GM18520 (cell line): Measurements from ENCODE around the gene SYMPK.
"Not testable (repeated sequence)": the region's sequence is repeated elsewhere in the genome, so short reads cannot be mapped to it uniquely, and the experiment has no call there.

ENCODE experiments used
- ATAC-seq: cut with Tn5 transposase; IDR thresholded peaks from one replicate; pipeline ENCODE4 v1.9.1; 2021; ENCODE audit not compliant: unreplicated experiment

The SYMPK gene

DNA sequence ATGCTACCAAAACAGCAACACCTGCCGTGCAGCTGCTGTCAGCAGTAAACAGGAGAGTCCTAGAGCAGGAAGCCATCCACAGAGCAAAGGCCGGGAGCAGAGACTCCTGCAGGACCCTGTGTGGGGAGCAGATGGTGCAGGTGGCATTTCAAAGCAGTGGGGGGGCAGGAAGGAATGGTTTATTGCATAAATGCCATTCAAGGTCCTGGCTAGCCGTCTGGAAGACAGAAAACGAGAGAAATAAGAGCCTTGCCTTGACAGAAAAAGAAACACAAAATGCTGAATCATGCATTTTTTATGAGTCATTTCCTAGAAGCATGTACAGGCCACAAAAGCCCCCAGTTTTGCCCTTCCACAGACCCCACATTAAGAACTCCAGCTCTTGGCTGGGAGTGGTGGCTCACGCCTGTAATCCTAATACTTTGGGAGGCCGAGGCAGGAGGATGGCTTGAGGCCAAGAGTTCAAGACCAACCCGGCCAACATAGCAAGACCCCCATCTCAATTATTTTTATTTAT lies 53.2 kb downstream of the SYMPK start:
- ATAC-seq, result no peak

DNA sequence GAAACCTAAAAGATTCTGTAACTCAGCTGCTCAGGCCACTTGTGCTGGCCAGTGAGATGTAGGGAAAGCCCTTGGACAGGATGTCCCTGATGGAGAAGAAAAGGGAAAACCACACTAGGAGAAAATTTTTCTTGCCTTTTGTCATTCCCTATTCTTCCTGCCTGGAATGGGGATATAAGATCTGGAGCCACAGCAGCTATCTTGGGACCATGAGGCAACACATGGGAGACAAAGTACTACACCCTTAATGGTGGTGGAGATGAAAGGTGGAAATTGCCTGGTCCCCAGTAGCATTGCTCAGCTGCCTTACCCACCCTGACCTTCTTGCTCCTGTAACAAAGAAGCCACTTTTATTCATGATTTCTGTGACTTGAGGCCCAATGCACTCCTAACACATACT lies 57.2 kb downstream of the SYMPK start:
- ATAC-seq, result no peak

- ATAC-seq, result no peak
These were observed 58.1 kb downstream of the SYMPK start for GRCh38 chr19:45804959-45805230.

- ATAC-seq, result no peak
These were observed 58.6 kb downstream of the SYMPK start for GRCh38 chr19:45804140-45804958.

- ATAC-seq, result no peak
These were observed 61.3 kb downstream of the SYMPK start for GRCh38 chr19:45801603-45802175.

DNA sequence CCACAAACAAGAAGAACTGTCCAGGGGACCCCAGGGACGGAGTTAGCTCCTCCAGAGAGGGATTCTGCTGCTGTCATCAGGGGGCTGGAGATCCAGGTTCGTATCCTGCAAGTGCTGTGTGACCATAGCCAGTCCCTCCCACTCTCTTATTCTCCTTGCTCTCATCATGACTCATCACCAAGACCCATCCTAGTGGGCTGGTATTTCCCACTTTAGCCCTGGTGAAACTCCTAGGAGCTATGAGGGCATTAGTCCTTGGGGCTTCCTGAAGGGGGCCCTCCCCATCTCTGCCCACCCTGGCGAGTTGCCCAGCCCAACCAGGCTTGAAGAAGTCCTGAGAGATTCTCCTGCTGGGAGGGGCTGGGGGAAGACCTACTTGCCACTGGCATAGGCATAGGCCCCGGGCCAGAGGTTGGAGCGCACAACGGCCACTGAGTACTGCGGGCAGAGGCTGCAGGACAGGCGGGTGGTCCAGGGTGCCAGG lies 62.8 kb downstream of the SYMPK start:
- ATAC-seq, result no peak

DNA sequence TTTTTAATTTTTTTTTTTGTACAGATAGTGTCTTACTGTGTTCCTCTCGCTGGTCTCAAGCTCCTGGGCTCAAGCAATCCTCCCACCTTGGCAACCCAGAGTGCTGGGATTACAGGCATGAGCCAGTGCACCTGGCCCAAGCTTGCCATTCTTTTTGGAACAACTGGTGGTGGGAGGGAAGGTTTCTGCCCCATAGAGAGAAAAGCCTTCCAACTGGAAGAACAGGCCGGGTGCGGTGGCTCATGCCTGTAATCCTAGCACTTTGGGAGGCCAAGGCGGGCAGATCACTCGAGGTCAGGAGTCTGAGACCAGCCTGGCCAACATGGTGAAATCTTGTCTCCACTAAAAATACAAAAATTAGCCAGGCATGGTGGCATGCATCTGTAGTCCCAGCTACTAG lies 63.4 kb downstream of the SYMPK start:
- ATAC-seq, result not testable (repeated sequence)

DNA sequence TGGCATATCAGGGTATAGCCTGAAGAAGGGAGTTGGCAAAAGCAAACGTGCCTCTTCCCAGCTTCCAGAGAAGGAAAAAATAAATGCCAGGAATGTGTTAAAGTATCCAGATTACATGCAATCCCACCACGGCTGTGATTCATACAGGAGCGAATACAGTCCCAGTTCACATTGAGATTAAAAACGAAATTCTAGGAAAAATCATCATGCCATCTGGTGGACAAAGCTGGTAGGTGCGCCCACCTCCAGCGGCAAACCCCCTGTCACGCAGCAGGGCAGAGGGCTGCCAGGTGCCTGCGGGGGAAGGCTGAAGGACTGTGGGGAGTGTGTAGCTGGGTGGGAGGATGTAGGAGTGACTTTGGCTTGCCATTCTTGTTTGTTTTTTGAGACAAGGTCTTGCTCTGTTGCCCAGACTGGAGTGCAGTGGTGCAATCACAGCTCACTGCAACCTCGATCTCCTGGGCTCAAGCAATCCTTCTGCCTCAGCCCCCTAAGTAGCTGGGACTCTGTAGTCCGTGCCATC lies 63.9 kb downstream of the SYMPK start:
- ATAC-seq, result no peak

DNA sequence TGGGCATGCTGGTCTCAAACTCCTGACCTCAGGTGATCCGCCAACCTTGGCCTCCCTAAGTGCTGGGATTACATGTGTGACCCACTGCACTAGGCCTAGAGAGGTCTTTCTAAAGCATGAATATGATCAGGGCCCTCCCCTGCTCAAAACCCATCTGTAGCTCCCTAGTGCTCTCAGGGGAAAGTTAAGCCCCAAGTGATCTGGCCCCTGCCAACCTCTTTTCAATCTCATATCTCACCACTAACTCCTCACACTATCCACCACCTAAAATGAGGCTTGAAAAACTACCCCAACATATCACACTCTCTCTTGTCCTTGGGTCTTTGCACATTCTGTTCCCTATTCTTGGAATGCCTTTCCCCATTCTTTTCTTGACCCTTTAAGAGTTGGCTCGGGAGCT lies 68.3 kb downstream of the SYMPK start:
- no peak for ATAC-seq

GRCh38 chr19:45793876-45794275 lies 69.1 kb downstream of the SYMPK start:
- ATAC-seq, result no peak

DNA sequence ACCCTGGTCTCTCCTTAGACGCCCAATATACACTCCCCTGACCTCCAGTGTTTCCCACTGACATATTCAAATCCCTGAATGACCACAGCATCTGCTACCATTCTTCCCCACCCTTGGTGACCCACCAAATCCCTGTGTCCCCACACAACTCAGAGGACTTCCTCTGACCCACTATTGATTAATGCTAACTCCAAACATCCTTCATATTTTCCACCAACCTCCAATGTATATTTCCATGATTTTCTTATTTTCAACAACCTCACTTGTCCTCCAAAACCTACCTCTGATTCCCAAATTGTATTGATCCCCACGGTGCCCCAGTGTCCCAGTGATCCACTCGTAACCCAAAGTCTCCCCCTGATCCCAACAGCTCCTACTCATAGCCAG lies 69.8 kb downstream of the SYMPK start:
- ATAC-seq, result no peak

- peak; percentile 94 for ATAC-seq
These were observed 70.3 kb downstream of the SYMPK start, which contains the start of gene DMWD for GRCh38 chr19:45792470-45793177. DMWD (minus strand) TSS chr19:45792845; CDS start chr19:45792756, 89 bp downstream.

- ATAC-seq, result no peak
These were observed 71.0 kb downstream of the SYMPK start for GRCh38 chr19:45791744-45792469.

DNA sequence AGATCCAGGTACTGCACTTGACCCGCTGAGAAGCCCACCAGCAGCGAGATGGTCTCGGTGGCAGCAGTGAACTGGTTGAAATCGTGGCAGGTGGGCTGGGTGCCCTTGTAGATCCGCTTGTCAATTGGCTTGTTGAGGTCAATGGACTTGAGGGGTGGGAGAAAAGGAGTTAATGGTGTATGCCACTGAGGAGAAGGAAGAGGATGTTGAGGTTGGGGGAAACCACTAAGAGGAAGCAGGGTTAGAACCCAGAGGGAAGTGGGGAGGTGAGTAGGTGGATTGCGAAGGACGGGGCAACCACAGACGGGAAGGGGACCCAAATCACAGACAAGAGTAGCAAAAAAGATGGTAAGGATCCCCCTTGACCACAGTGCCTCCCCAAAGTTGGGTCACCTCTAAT lies 72.0 kb downstream of the SYMPK start:
- ATAC-seq, result no peak

- ATAC-seq, result no peak
These were observed 73.7 kb downstream of the SYMPK start for GRCh38 chr19:45789035-45789786.

GRCh38 chr19:45786533-45786894 lies 76.4 kb downstream of the SYMPK start:
- ATAC-seq, result no peak

DNA sequence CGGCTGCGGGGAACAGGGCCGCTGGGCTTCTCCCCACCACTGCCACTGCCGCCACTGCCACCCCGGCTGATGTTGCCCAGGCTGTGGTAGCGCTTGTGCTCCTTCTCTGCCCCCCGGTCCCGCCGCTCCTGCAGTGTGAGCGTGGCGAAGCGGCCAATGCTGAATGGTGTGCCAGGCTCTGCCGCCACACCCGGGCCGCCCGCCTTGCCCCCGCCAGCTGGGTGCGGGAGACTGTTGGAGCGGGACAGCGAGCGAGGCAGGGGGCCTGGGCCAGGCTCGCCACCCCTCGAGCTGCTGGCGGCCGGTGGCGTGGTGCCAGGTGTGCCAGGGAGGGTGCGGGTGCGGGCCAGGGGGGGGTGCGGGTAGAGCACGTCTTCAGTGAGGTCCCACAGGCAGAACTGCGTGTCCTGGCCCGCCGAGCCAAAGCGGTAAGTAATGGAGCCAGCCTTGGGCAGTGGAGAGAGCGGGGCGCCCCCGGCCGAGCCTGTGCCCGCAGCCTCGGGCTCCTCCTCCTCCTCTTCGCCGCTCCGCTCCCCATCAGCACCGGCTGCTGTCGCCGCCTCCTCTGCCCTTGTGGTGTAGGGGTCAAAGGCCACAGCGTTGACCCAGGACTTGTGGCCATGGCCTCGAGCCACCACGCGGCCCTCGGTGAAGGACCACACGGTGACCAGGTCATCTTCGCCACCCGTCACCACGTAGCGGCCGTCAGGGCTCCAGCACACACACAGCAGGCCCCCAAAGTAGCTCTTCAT lies 77.0 kb downstream of the SYMPK start:
- no peak for ATAC-seq

DNA sequence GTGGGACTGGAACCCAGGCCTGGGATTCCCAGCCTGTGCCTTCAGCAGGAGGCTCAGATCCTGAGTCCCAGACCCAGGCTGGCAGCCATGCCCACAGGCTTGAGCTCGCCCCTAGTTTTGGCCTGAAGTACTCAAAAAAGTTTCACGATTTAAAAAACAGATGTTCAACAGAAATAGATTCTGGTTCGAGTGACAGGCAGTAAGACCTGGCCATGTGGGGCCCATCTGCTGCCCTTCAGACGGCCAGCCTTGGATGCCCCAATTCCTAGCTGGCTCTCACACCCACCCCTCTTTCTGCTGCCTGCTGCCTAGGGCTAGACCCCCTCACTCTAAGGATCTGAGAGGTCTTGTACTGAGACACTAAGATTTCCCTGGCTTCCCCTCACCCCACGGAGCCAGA lies 77.8 kb downstream of the SYMPK start:
- no peak for ATAC-seq

- ATAC-seq, result no peak
These were observed 78.9 kb downstream of the SYMPK start for GRCh38 chr19:45784096-45784495.
